Measurements from ENCODE around the gene KLHL11. TPM values are rescaled to one million over a fixed set of nuclear protein-coding genes. Genes with fewer than 3 reads are reported as not detected.

Gene KLHL11
- polyA plus RNA-seq, 1 of the 3 experiments (the other 2 are of a cell fraction): 2.6 TPM

- no peaks in the 10 kb centered on the region for H3K27me3 ChIP-seq (ENCODE audit: insufficient read depth)
- no peak overlapping the region for H3K9ac ChIP-seq
- POLR2A ChIA-PET: interaction anchor here (0.6 to 3.3 kb wide), 6 partner anchors 10 to 313 kb away, joined by 4 to 17 read pairs (median 4); partner anchors contain the start of genes ACLY, KLHL11 and ODAD4
- DNase-seq: peak; percentile 84
- 57% methylated on average over 11 of the region's 14 CpGs for WGBS (ENCODE audit: low lambda C conversion rate)
- H3K27ac ChIP-seq (ENCODE audit: low read depth in 2 of 2, low read length in 1 of 2): peak overlapping the region; percentile 85 to 97
- H3F3A ChIP-seq (replicated peaks; ENCODE audit: insufficient read depth): peaks cover 50% of the 10 kb centered on the region
- peak overlapping the region; percentile 84; the same call in 1 of the 2 replicates for H3K4me2 ChIP-seq
- peaks cover 59 to 68% of the 10 kb centered on the region in 2 experiments for H3K36me3 ChIP-seq (replicated peaks in 1 of 2; ENCODE audit: control insufficient read depth in 1 of 2, insufficient read depth in 2 of 2, low read length in 1 of 2)
- H2AFZ ChIP-seq (ENCODE audit: low read depth): no peak overlapping the region
- CTCF ChIA-PET: interaction anchor here (0.7 to 3.4 kb wide), 8 partner anchors 10 to 1343 kb away, joined by 3 to 21 read pairs (median 4); partner anchors contain the start of genes ACLY and JUP
- H4K20me1 ChIP-seq (ENCODE audit: insufficient read depth): peaks cover 21% of the 10 kb centered on the region
- peaks cover 38 to 57% of the 10 kb centered on the region in 2 experiments for H3K4me1 ChIP-seq (ENCODE audit: control insufficient read depth in 1 of 2, insufficient read depth in 2 of 2, low read depth in 1 of 2, low read length in 1 of 2)
- H3K79me2 ChIP-seq (ENCODE audit: insufficient read depth): peaks cover 56% of the 10 kb centered on the region
- H3K9me2 ChIP-seq: no peaks in the 10 kb centered on the region
- no peak overlapping the region for H3K4me3 ChIP-seq (ENCODE audit: low read depth in 2 of 2, low read length in 1 of 2)
- no peaks in the 10 kb centered on the region for H3K9me3 ChIP-seq
- TF ChIP-seq GATA2 (CRISPR knock-in tag; IDR thresholded peaks at IDR 0.05) (no peak), JUND (IDR thresholded peaks at IDR 0.05) (no peak), EZH2phosphoT487 (IDR thresholded peaks at IDR 0.05; ENCODE audit: borderline replicate concordance, low read depth) (no peak), RFX5 (IDR thresholded peaks at IDR 0.05; ENCODE audit: low read length) (no peak), TEAD4 (IDR thresholded peaks at IDR 0.05; ENCODE audit: borderline replicate concordance, insufficient read depth) (no peak), EP300 (IDR thresholded peaks at IDR 0.05; ENCODE audit: borderline replicate concordance in 1 of 2, low read depth in 1 of 2, low read length in 1 of 2) (peak in 1 of 2 experiments; percentile 88; a peak in 2 of 4 replicates), RCOR1 (IDR thresholded peaks at IDR 0.05; ENCODE audit: low read length) (peak; percentile 82; the same call in 1 of the 2 replicates), NFIC (IDR thresholded peaks at IDR 0.05; ENCODE audit: borderline replicate concordance) (no peak), SMC3 (IDR thresholded peaks at IDR 0.05; ENCODE audit: low read depth, low read length) (no peak), USF2 (IDR thresholded peaks at IDR 0.05; ENCODE audit: borderline replicate concordance, low read depth, low read length) (no peak), TAF1 (IDR thresholded peaks at IDR 0.05; ENCODE audit: borderline replicate concordance, low read depth, low read length) (no peak), FOSL2 (IDR thresholded peaks at IDR 0.05; ENCODE audit: borderline replicate concordance, low read depth) (no peak), USF1 (IDR thresholded peaks at IDR 0.05; ENCODE audit: borderline replicate concordance, low read depth) (no peak), RXRA (IDR thresholded peaks at IDR 0.05; ENCODE audit: borderline replicate concordance, low read depth) (no peak), FOXJ3 (CRISPR knock-in tag; IDR thresholded peaks at IDR 0.05) (peak; percentile 91), YY1 (IDR thresholded peaks at IDR 0.05; ENCODE audit: low read depth) (no peak)
- TF ChIP-seq, protein P1, sequence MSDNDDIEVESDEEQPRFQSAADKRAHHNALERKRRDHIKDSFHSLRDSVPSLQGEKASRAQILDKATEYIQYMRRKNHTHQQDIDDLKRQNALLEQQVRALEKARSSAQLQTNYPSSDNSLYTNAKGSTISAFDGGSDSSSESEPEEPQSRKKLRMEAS (IDR thresholded peaks at IDR 0.05; ENCODE audit: low read depth): no peak
- TF ChIP-seq, protein P2, sequence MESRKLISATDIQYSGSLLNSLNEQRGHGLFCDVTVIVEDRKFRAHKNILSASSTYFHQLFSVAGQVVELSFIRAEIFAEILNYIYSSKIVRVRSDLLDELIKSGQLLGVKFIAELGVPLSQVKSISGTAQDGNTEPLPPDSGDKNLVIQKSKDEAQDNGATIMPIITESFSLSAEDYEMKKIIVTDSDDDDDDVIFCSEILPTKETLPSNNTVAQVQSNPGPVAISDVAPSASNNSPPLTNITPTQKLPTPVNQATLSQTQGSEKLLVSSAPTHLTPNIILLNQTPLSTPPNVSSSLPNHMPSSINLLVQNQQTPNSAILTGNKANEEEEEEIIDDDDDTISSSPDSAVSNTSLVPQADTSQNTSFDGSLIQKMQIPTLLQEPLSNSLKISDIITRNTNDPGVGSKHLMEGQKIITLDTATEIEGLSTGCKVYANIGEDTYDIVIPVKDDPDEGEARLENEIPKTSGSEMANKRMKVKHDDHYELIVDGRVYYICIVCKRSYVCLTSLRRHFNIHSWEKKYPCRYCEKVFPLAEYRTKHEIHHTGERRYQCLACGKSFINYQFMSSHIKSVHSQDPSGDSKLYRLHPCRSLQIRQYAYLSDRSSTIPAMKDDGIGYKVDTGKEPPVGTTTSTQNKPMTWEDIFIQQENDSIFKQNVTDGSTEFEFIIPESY (IDR thresholded peaks at IDR 0.05; ENCODE audit: borderline replicate concordance, low read depth): no peak
- TF ChIP-seq, protein P3, sequence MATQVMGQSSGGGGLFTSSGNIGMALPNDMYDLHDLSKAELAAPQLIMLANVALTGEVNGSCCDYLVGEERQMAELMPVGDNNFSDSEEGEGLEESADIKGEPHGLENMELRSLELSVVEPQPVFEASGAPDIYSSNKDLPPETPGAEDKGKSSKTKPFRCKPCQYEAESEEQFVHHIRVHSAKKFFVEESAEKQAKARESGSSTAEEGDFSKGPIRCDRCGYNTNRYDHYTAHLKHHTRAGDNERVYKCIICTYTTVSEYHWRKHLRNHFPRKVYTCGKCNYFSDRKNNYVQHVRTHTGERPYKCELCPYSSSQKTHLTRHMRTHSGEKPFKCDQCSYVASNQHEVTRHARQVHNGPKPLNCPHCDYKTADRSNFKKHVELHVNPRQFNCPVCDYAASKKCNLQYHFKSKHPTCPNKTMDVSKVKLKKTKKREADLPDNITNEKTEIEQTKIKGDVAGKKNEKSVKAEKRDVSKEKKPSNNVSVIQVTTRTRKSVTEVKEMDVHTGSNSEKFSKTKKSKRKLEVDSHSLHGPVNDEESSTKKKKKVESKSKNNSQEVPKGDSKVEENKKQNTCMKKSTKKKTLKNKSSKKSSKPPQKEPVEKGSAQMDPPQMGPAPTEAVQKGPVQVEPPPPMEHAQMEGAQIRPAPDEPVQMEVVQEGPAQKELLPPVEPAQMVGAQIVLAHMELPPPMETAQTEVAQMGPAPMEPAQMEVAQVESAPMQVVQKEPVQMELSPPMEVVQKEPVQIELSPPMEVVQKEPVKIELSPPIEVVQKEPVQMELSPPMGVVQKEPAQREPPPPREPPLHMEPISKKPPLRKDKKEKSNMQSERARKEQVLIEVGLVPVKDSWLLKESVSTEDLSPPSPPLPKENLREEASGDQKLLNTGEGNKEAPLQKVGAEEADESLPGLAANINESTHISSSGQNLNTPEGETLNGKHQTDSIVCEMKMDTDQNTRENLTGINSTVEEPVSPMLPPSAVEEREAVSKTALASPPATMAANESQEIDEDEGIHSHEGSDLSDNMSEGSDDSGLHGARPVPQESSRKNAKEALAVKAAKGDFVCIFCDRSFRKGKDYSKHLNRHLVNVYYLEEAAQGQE (IDR thresholded peaks at IDR 0.05; ENCODE audit: low read depth, low read length): no peak
- TF ChIP-seq, protein P4, sequence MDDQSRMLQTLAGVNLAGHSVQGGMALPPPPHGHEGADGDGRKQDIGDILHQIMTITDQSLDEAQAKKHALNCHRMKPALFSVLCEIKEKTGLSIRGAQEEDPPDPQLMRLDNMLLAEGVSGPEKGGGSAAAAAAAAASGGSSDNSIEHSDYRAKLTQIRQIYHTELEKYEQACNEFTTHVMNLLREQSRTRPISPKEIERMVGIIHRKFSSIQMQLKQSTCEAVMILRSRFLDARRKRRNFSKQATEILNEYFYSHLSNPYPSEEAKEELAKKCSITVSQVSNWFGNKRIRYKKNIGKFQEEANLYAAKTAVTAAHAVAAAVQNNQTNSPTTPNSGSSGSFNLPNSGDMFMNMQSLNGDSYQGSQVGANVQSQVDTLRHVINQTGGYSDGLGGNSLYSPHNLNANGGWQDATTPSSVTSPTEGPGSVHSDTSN (IDR thresholded peaks at IDR 0.05): no peak
Measured at GRCh38 chr17:41907633-41908539, 42.7 kb upstream of the KLHL11 start.
